Central memory CD8-positive, alpha-beta T cell (primary cell): ENCODE data around the gene PHACTR1.

Source experiments
- ATAC-seq: fragments of 150-1000 bp; cut with Tn5 transposase; replicated peaks from 2 replicates; pipeline ENCODE4 v1.10.0; 2022; ENCODE audit warnings: mild to moderate bottlenecking, moderate FRiP score, moderate number of reproducible peaks; ENCODE audit not compliant: poor library complexity, severe bottlenecking; ENCODE audit errors: extremely low read depth
- DNase-seq, 2 donors: peaks; one replicate each; pipeline ENCODE4 v3.0.0; 2021; ENCODE audit warnings: low spot score in 2 of 2
- H3K27ac Mint-ChIP-seq: one replicate; pipeline ENCODE4 v1.8.0; 2022; ENCODE audit warnings: low read depth, mild to moderate bottlenecking, moderate library complexity, mixed read lengths
- H3K27me3 Mint-ChIP-seq: one replicate; pipeline ENCODE4 v1.8.0; 2022; ENCODE audit warnings: mixed read lengths
- H3K36me3 Mint-ChIP-seq: one replicate; pipeline ENCODE4 v1.8.0; 2022; ENCODE audit warnings: mild to moderate bottlenecking, moderate library complexity, mixed read lengths; ENCODE audit not compliant: insufficient read depth
- H3K4me1 Mint-ChIP-seq: one replicate; pipeline ENCODE4 v1.8.0; 2022; ENCODE audit warnings: mixed read lengths
- H3K4me3 Mint-ChIP-seq: one replicate; pipeline ENCODE4 v1.8.0; 2022; ENCODE audit warnings: mild to moderate bottlenecking, moderate library complexity, mixed read lengths
- H3K9me3 Mint-ChIP-seq: one replicate; pipeline ENCODE4 v1.8.0; 2022; ENCODE audit warnings: mixed read lengths

Gene PHACTR1

DNA sequence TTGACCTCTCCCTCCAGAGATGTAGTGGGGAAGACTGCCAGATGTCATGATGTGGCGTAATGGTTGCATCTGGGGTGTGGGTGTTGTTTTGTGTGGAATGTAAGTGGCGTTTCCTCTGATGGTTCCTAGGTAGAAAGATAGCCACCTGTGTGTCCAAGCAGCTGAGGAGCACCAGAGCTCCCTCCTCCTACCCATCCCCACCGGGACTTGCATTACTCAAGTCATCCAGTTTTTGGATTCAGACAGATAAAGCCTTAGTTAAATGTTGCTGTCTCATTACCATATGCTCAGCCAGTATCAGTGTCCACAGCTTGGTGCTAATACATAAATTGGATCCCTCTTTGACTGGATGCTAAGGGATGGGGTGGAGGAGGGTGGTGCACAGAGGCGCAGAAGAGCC lies 329.5 kb downstream of the PHACTR1 start:
- H3K27ac Mint-ChIP-seq: no peak overlapping the region
- no peak overlapping the region for H3K4me3 Mint-ChIP-seq
- ATAC-seq (no peak), DNase-seq (no peak)
- no peaks in the 10 kb centered on the region for H3K36me3 Mint-ChIP-seq
- no peaks in the 10 kb centered on the region for H3K9me3 Mint-ChIP-seq
- no peaks in the 10 kb centered on the region for H3K4me1 Mint-ChIP-seq
- H3K27me3 Mint-ChIP-seq: peaks cover 19% of the 10 kb centered on the region

DNA sequence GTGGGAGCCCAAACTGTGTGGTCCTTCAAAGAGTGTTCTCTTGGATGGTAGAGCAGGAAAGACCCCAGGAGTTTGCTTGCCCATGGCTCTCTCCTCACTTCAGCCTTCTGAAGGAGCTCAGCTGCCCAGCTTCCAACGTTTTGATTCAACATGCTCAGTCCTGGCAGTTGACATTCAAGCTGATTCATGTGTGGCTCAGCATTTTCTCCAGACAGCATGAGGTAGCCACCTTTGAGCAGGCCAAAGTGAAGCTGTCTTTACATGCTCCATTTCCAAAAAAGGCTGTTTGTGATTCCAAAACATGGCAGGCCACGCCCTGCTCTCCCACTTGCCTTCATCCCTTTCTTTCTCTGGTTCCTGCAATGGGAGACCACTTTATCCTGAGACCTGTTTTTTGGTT lies 331.5 kb downstream of the PHACTR1 start:
- no peak overlapping the region for H3K4me3 Mint-ChIP-seq
- DNase-seq (no peak), ATAC-seq (no peak)
- H3K36me3 Mint-ChIP-seq: no peaks in the 10 kb centered on the region
- no peaks in the 10 kb centered on the region for H3K9me3 Mint-ChIP-seq
- H3K27ac Mint-ChIP-seq: no peak overlapping the region
- peaks cover 39% of the 10 kb centered on the region for H3K27me3 Mint-ChIP-seq
- H3K4me1 Mint-ChIP-seq: no peaks in the 10 kb centered on the region

DNA sequence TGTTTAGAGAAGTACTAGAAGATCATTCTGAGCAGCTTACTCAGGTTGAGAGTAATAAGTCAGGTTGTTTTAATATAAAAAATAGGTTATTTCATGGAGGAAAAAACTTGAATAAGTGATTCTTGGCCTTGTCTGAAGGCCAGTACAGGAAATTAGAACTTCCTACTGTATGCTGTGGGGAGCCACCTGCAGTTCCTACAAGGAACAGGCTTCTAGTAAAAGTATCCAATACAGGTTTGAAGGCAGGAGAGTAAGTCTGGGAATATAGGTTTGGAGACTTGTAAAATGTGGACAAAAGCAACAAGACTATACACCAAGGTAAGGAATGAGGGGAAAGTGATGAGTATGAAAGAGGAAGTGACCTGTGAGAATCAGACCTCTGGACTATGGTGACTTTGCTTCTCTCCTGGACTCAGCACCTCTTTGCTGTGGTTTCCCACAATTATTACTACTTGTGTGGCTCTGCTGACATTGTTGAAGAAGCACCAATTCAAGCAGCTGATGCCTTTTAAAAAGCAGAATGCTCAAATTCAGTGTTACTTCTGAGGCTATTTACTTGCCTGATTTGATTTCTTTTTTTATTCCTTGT lies 333.2 kb downstream of the PHACTR1 start:
- H3K4me3 Mint-ChIP-seq: no peak overlapping the region
- H3K36me3 Mint-ChIP-seq: no peaks in the 10 kb centered on the region
- H3K27me3 Mint-ChIP-seq: peaks cover 50% of the 10 kb centered on the region
- ATAC-seq: no peak
- no peak for DNase-seq
- H3K4me1 Mint-ChIP-seq: no peaks in the 10 kb centered on the region
- H3K9me3 Mint-ChIP-seq: no peaks in the 10 kb centered on the region
- H3K27ac Mint-ChIP-seq: no peak overlapping the region

DNA sequence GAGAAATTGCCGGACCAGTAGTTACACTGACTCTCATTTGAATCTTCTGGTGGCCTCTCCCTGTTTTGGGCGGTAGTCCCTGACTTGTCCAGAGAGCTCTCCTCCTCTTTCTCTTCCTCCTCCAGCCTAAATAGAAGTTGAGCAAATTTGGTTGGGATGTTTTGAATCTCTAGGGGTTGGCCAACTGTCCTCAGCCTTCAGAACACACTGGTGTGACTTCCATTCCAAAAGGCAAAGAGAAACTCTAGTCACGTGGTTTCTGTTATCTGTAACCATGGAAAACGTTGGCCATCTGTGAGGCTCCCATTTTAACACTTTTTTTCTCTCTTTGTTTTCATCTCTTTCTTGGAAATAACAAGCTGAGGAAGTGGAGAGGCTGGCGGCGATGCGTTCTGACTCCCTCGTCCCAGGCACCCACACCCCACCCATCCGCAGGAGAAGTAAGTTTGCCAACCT lies 336.5 kb downstream of the PHACTR1 start:
- H3K36me3 Mint-ChIP-seq: no peaks in the 10 kb centered on the region
- DNase-seq (no peak), ATAC-seq (no peak)
- H3K4me1 Mint-ChIP-seq: no peaks in the 10 kb centered on the region
- H3K27ac Mint-ChIP-seq: no peak overlapping the region
- H3K4me3 Mint-ChIP-seq: no peak overlapping the region
- H3K9me3 Mint-ChIP-seq: no peaks in the 10 kb centered on the region
- H3K27me3 Mint-ChIP-seq: peaks cover 58% of the 10 kb centered on the region

DNA sequence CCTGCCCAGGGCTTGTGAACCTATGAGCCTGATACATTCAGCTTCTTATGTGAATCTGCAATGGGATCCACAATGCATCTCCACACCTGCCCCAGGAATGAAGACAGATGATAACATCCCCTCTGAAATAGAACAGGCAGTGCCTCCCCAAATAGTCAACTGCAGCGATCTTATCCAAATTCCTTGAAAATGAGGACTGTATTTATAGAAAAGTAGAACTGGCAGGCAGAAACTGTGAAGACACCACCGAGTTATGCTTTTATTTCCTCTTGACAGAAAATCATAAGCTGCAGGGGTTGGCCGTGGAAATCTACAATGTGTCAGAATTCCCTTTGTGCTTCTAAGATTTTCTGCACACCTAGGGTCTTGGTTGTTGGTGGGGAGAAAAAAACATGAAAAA lies 341.5 kb downstream of the PHACTR1 start:
- H3K4me3 Mint-ChIP-seq: no peak overlapping the region
- H3K27me3 Mint-ChIP-seq: peaks cover 34% of the 10 kb centered on the region
- H3K36me3 Mint-ChIP-seq: no peaks in the 10 kb centered on the region
- H3K27ac Mint-ChIP-seq: no peak overlapping the region
- ATAC-seq (no peak), DNase-seq (no peak)
- H3K9me3 Mint-ChIP-seq: no peaks in the 10 kb centered on the region
- no peaks in the 10 kb centered on the region for H3K4me1 Mint-ChIP-seq

DNA sequence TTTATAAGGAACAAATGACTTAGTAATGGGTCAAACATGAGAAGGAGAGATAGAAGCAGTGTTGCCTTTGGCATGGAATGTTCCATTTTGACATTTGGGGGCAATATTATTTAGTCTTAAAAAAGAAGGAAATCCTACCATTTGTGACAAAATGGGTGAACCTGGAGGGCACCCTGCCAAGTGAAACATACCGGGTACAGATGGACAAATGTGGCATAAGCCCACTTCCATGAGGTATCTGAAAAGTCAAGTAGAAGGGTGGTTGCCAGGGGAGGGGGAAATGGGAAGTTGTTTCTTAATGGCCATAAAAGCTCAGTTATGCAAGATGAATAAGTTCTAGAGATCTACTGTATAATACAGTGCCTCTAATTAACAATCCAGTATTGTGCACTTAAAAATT lies 342.5 kb downstream of the PHACTR1 start:
- H3K4me1 Mint-ChIP-seq: no peaks in the 10 kb centered on the region
- no peak overlapping the region for H3K4me3 Mint-ChIP-seq

DNA sequence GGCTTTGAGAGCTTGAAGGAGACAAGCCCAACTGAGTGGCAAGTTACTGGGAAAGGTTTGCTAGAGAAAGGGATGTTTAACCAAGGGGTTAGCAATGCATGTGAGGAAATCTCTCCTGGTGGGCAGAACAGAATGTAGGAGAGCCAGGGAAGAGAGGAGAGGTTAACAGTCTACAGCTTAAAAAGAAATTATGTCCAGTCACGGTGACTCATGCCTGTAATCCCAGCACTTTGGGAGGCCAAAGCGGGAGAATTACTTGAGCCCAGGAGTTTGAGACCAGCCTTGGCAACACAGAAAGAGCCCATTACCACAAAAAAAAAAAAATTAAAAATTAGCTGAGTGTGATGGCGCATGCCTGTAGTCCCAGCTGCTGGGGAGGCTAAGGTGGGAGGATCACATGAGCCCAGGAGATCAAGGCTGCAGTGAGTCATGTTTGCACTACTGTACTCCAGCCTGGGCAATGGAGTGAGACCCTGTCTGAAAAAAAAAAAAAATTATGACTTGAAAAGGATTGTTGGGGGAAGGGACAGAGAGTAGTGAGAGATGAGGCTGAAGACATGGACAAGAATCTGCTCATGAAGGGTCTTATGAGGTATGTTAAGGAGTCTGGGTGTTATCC lies 346.8 kb downstream of the PHACTR1 start:
- Mint-ChIP-seq H3K4me3 (no peak overlapping the region), H3K27ac (no peak overlapping the region), H3K27me3 (peaks cover 1% of the 10 kb centered on the region), H3K9me3 (no peaks in the 10 kb centered on the region), H3K36me3 (no peaks in the 10 kb centered on the region), H3K4me1 (no peaks in the 10 kb centered on the region)
- DNase-seq (no peak), ATAC-seq (no peak)

More for the DNA sequence above, 342.5 kb downstream of the PHACTR1 start:
- DNase-seq (no peak), ATAC-seq (no peak)
- Mint-ChIP-seq H3K27me3 (peaks cover 25% of the 10 kb centered on the region), H3K27ac (no peak overlapping the region), H3K9me3 (no peaks in the 10 kb centered on the region), H3K36me3 (no peaks in the 10 kb centered on the region)

DNA sequence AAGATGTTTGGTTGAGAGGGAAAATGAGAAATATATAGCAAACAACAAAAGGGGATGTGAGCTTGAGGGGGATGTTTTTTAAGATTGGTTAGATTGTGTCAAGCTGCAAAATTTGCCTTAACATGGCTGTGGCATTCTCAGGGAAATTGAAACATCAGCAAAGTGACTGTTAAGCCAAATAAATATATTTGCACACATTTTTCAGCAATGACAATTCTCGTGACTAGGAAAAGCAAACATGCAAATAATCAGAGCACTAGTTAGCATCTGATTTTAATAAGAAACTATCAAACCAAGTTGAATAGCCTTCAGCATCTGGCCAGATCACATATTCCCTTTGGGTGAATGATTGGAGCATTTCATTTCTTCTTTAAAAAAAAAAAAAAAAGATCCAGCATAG lies 349.0 kb downstream of the PHACTR1 start:
- H3K27me3 Mint-ChIP-seq: peaks cover 17% of the 10 kb centered on the region
- no peaks in the 10 kb centered on the region for H3K36me3 Mint-ChIP-seq
- H3K4me3 Mint-ChIP-seq: no peak overlapping the region
- no peak for ATAC-seq
- no peaks in the 10 kb centered on the region for H3K4me1 Mint-ChIP-seq
- H3K9me3 Mint-ChIP-seq: no peaks in the 10 kb centered on the region
- H3K27ac Mint-ChIP-seq: no peak overlapping the region
- DNase-seq: no peak

DNA sequence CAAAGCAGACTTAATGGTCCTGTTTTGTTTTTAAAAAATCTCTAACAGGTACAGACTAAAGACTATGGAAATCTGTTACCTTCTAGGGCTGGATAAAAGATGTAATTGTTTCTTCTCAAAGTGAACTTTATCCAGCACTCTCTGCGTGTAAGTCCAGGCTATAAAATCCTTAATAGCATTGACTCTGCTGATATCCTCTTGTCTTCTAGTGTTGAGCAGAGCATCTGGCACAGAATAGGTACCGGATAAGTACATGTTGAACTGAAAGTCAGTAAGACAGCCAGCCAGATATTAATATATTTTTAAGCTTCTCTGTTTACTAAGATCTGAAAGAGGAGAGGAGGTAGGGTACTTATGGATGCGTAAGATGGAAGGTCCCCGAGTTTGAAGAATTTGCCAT lies 349.5 kb downstream of the PHACTR1 start:
- DNase-seq: no peak
- no peaks in the 10 kb centered on the region for H3K36me3 Mint-ChIP-seq
- no peak overlapping the region for H3K4me3 Mint-ChIP-seq
- no peak for ATAC-seq
- H3K27me3 Mint-ChIP-seq: peaks cover 17% of the 10 kb centered on the region
- no peak overlapping the region for H3K27ac Mint-ChIP-seq
- H3K4me1 Mint-ChIP-seq: no peaks in the 10 kb centered on the region
- no peaks in the 10 kb centered on the region for H3K9me3 Mint-ChIP-seq

DNA sequence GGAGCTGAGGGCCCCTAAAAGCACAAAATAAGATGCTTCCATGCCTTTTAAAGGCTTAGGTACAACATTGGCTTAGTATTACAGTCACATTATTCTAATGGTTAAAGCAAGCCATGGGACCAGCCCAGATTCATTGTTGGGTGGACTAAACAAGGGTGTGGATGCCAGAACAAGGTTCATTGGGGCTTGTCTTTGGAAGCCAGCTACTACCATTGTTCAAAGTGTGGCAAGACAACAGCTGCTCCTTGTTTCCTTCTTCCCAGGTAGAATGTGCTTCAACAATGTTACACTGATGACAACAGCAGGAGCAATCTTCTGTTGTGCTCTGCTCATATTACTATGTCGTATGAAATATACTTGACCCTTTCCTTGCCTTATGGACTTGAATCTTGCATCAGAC lies 350.3 kb downstream of the PHACTR1 start:
- no peaks in the 10 kb centered on the region for H3K9me3 Mint-ChIP-seq
- ATAC-seq: no peak
- H3K4me3 Mint-ChIP-seq: no peak overlapping the region
- DNase-seq: no peak
- no peak overlapping the region for H3K27ac Mint-ChIP-seq
- H3K36me3 Mint-ChIP-seq: no peaks in the 10 kb centered on the region
- H3K27me3 Mint-ChIP-seq: peaks cover 17% of the 10 kb centered on the region
- H3K4me1 Mint-ChIP-seq: no peaks in the 10 kb centered on the region

DNA sequence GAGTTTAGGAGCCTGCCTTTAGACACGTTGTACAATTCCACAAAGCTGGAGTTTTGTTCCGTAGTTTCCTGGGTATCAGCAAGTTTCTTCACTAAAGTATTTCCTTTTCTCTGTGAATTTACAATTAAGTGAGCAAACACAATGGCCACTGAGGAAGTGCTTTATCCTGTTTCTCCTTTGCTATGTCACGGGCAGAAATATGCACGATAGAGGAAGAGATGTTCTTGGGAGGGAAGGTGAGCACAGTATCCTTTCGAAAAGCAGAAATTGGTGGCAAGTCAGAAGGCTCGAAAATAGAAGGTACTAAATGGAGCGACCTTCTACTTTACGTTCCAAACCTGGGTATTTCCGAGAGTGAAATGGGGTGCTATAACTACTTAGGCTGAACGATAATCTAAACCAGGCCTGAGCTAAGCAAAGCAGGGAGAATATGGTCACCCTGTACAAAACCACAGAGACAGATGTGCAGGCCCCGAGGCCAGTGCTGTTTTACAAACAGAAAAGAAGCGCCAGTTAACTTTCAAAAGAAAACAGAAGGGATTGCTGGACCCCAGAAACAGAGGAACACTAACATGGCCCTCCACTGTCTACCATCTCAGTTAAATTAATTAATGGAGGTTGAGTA lies 352.1 kb downstream of the PHACTR1 start:
- no peak for ATAC-seq
- H3K4me1 Mint-ChIP-seq: no peaks in the 10 kb centered on the region
- no peak for DNase-seq
- H3K4me3 Mint-ChIP-seq: no peak overlapping the region
- no peaks in the 10 kb centered on the region for H3K9me3 Mint-ChIP-seq
- no peak overlapping the region for H3K27ac Mint-ChIP-seq
- H3K36me3 Mint-ChIP-seq: no peaks in the 10 kb centered on the region
- peaks cover 27% of the 10 kb centered on the region for H3K27me3 Mint-ChIP-seq

DNA sequence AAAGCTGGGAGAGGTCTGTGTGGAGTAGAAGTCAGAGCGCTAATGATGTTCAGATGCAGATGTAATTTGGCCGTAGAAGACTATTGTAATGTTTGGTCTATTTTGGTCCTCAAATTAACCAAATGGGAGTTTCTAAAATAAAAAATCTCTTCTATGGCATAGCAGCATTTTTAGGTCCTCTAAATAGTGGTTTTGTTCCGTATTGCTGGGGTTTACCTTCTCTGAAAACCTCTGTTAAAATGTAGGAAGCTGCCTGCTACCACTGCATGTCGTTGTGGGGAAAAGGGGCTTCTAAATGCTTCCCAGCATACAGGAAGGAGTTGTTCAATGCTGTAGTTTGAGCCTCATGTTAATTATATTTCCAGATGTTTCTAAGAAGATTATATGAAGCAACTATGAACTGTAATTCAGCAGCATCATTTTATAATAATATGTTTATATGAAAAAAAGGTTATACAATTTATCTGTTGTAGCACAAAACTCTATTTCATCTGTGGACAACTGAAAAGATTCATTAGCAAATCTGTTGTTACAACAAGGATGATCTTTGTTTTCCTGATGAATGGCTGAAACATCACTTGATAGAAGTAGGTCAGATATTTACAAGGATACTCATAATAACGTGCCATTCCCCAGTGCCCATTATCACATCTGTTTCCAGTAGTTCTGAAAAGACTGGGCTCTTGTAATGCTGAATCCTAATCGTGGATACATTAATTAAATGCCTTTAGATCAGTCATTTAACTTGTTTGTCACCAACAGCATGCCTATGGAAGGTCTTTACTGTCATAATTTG lies 355.2 kb downstream of the PHACTR1 start:
- Mint-ChIP-seq H3K27me3 (peaks cover 57% of the 10 kb centered on the region), H3K4me3 (no peak overlapping the region)
- no peak for DNase-seq

More for the DNA sequence above, 355.2 kb downstream of the PHACTR1 start:
- H3K4me1 Mint-ChIP-seq: no peaks in the 10 kb centered on the region
- H3K36me3 Mint-ChIP-seq: no peaks in the 10 kb centered on the region
- no peak overlapping the region for H3K27ac Mint-ChIP-seq
- no peaks in the 10 kb centered on the region for H3K9me3 Mint-ChIP-seq
- ATAC-seq: no peak
